CD4-positive, alpha-beta T cell (primary cell): ENCODE data around the gene SLC44A5. TPM values are rescaled to one million over a fixed set of nuclear protein-coding genes. Genes with fewer than 3 reads are reported as not detected.
"Not testable (repeated sequence)": the region's sequence is repeated elsewhere in the genome, so short reads cannot be mapped to it uniquely, and the experiment has no call there.

Experiments used
- ATAC-seq: fragments of 200-7000 bp; cut with Tn5 transposase; one replicate; pipeline ENCODE4 v1.10.0; 2022; ENCODE audit warnings: mild to moderate bottlenecking; ENCODE audit not compliant: poor library complexity
- CTCF ChIA-PET: fragments of 350-600 bp; sonication (Branson Sonifier 250); formaldehyde crosslinking; loops from one replicate; lab custom pipeline; 2021; ENCODE audit warnings: antibody characterized with exemption, inconsistent platforms; lab: Charles Lee
- POLR2A ChIA-PET: fragments of 350-600 bp; sonication (Branson Sonifier 250); formaldehyde crosslinking; loops from one replicate; lab custom pipeline; 2021; ENCODE audit warnings: antibody characterized with exemption, inconsistent platforms; lab: Charles Lee
- DNase-seq, 14 experiments: peaks; one replicate each; pipeline ENCODE4 v3.0.0-alpha.2; 2013 to 2020; ENCODE audit warnings: mixed read lengths in 2 of 14
- H3K27ac ChIP-seq, 2 donors: one replicate each; pipeline versions ENCODE4 v1.5.1 to v1.7.0; 2013; ENCODE audit warnings: low read length in 2 of 2, low read depth in 1 of 2, mild to moderate bottlenecking in 1 of 2
- H3K27me3 ChIP-seq, 2 experiments: 1 replicate in 1 of 2; 2 replicates in 1 of 2; pipeline versions ENCODE4 v1.6.1 to v1.7.0; 2013; ENCODE audit warnings: low read length in 2 of 2, control low read depth in 1 of 2, mild to moderate bottlenecking in 1 of 2, moderate library complexity in 1 of 2; ENCODE audit not compliant: insufficient read depth in 2 of 2, control insufficient read depth in 1 of 2
- H3K36me3 ChIP-seq: one replicate; pipeline ENCODE4 v1.6.1; 2013; ENCODE audit warnings: low read length, control low read depth; ENCODE audit not compliant: insufficient read depth
- H3K4me1 ChIP-seq: one replicate; pipeline ENCODE4 v1.6.1; 2013; ENCODE audit warnings: low read length, control low read depth; ENCODE audit not compliant: insufficient read depth
- H3K4me3 ChIP-seq: one replicate; pipeline ENCODE4 v1.5.1; 2013; ENCODE audit warnings: mild to moderate bottlenecking, low read length, moderate library complexity
- H3K9me3 ChIP-seq, 2 experiments: 1 replicate in 1 of 2; 2 replicates in 1 of 2; pipeline versions ENCODE4 v1.6.1 to v1.7.0; 2013; ENCODE audit warnings: low read length in 2 of 2, mild to moderate bottlenecking in 2 of 2, control low read depth in 1 of 2, moderate library complexity in 1 of 2; ENCODE audit not compliant: control insufficient read depth in 1 of 2, insufficient read depth in 1 of 2
- H3K27ac Mint-ChIP-seq: one replicate; pipeline ENCODE4 v1.8.0; 2020; ENCODE audit warnings: mixed read lengths
- H3K27me3 Mint-ChIP-seq: one replicate; pipeline ENCODE4 v1.8.0; 2021; ENCODE audit warnings: mixed read lengths
- H3K36me3 Mint-ChIP-seq: one replicate; pipeline ENCODE4 v1.8.0; 2021; ENCODE audit warnings: low read depth, mixed read lengths
- H3K4me1 Mint-ChIP-seq: one replicate; pipeline ENCODE4 v1.8.0; 2021; ENCODE audit warnings: low read depth, mixed read lengths
- H3K4me3 Mint-ChIP-seq: one replicate; pipeline ENCODE4 v1.8.0; 2020; ENCODE audit warnings: mild to moderate bottlenecking, mixed read lengths
- H3K9me3 Mint-ChIP-seq: one replicate; pipeline ENCODE4 v1.8.0; 2020; ENCODE audit warnings: mixed read lengths
- intact Hi-C, 2 experiments: fragments of 100-400 bp; cut with DNase I in 1 of 2; cut with micrococcal nuclease in 1 of 2; formaldehyde crosslinking; loops; one replicate each; pipeline versions ENCODE4 v1.15.1 to v1.9.0; 2023 to 2025; cut with DNase I, micrococcal nuclease
- total RNA-seq, 174 experiments: library from RNA in 2 of 174; stranded (reverse) in 2 of 174; gene quantifications; one replicate each; pipeline ENCODE4 v1.2.3 and lab custom pipeline; 2021 to 2026
- TF ChIP-seq, protein P1 (sequence below): fragments of 200-600 bp; IDR thresholded peaks from one replicate; pipeline ENCODE4 v1.8.0; 2022; ENCODE audit warnings: antibody characterized with exemption, mild to moderate bottlenecking

Gene SLC44A5
- total RNA-seq, 2 experiments from 2014 or later = not detected

DNA sequence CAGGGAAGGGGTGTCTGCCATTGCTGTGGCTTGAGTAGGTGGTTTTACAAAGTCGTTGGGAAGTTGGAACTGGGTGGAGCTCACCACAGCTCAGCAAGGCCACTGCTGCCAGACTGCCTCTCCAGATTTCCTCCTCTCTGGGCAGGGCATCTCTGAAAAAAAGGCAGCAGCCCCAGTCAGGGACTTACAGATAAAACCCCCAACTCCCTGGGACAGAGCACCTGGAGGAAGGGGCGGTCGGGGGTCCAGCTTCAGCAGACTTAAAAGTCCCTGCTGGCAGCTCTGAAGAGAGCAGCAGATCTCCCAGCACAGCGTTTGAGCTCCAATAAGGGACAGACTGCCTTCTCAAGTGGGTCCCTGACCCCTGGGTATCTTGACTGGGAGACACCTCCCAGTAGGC, 352.6 kb downstream of the SLC44A5 start:
- ChIA-PET CTCF (no interaction called here), POLR2A (interaction anchor here (0.7 kb wide), 1 partner anchor 14 kb away, joined by 3 read pairs; no protein-coding TSS in a partner anchor)
- no peaks in the 10 kb centered on the region for H3K9me3 Mint-ChIP-seq
- H3K36me3 ChIP-seq = no peaks in the 10 kb centered on the region
- H3K9me3 ChIP-seq = peaks cover 0 to 9% of the 10 kb centered on the region in 2 experiments
- H3K27ac ChIP-seq = no peak overlapping the region
- no peak overlapping the region for H3K4me3 ChIP-seq
- no peaks in the 10 kb centered on the region for H3K27me3 ChIP-seq
- H3K27ac Mint-ChIP-seq = no peak overlapping the region
- H3K4me1 Mint-ChIP-seq = no peaks in the 10 kb centered on the region
- H3K36me3 Mint-ChIP-seq = no peaks in the 10 kb centered on the region
- no peaks in the 10 kb centered on the region for H3K4me1 ChIP-seq
- intact Hi-C loops = no loop called here
- no peak for DNase-seq
- TF ChIP-seq, protein P1, sequence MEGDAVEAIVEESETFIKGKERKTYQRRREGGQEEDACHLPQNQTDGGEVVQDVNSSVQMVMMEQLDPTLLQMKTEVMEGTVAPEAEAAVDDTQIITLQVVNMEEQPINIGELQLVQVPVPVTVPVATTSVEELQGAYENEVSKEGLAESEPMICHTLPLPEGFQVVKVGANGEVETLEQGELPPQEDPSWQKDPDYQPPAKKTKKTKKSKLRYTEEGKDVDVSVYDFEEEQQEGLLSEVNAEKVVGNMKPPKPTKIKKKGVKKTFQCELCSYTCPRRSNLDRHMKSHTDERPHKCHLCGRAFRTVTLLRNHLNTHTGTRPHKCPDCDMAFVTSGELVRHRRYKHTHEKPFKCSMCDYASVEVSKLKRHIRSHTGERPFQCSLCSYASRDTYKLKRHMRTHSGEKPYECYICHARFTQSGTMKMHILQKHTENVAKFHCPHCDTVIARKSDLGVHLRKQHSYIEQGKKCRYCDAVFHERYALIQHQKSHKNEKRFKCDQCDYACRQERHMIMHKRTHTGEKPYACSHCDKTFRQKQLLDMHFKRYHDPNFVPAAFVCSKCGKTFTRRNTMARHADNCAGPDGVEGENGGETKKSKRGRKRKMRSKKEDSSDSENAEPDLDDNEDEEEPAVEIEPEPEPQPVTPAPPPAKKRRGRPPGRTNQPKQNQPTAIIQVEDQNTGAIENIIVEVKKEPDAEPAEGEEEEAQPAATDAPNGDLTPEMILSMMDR = no peak
- ATAC-seq = no peak
- no peak overlapping the region for H3K4me3 Mint-ChIP-seq
- H3K27me3 Mint-ChIP-seq = peaks cover 4% of the 10 kb centered on the region

DNA sequence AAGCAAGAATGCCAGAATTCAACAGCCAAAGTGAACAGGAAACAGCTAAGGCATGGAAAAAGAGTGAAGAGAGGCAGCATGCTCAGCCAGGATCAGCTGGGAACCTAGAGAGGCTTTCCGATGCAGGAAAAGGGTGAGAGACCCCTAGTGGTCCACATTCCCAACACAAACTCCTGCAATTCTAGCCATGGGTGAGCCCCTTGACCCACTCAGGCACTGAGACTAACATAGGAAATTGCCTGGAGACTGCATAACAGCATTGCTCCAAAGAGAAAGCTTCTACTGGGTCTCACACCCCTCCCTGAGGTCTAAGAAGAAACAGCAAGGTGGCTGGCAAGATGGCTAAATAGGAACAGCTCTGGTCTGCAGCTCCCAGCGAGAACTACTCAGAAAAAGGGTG, 353.5 kb downstream of the SLC44A5 start:
- no peaks in the 10 kb centered on the region for H3K36me3 Mint-ChIP-seq
- H3K4me1 Mint-ChIP-seq = no peaks in the 10 kb centered on the region
- no peak overlapping the region for H3K4me3 Mint-ChIP-seq
- DNase-seq = no peak
- Histone ChIP-seq H3K36me3 (no peaks in the 10 kb centered on the region), H3K27me3 (no peaks in the 10 kb centered on the region), H3K4me3 (no peak overlapping the region), H3K27ac (no peak overlapping the region), H3K4me1 (no peaks in the 10 kb centered on the region), H3K9me3 (peaks cover 0 to 9% of the 10 kb centered on the region in 2 experiments)
- no peak for ATAC-seq
- CTCF ChIA-PET = no interaction called here
- H3K27me3 Mint-ChIP-seq = peaks cover 4% of the 10 kb centered on the region
- POLR2A ChIA-PET = no interaction called here
- TF ChIP-seq, protein P1 = no peak
- H3K27ac Mint-ChIP-seq = no peak overlapping the region
- intact Hi-C loops = no loop called here
- no peaks in the 10 kb centered on the region for H3K9me3 Mint-ChIP-seq

DNA sequence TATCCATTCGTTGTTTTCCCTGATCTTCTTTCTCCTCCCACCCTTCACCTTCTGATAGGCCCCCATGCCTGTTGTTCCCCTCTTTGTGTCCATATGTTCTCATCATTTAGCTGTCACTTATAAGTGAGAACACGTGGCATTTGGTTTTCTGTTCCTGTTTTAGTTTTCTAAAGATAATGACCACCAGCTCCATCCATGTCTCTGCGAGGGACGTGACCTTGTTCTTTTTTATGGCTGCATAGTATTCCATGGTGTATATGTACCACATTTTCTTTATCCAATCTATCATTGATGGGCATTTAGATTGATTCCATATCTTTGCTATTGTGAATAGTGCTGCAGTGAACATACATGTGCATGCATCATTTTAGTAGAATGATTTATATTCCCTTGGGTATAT, 360.8 kb downstream of the SLC44A5 start:
- H3K4me3 Mint-ChIP-seq, ATAC-seq, CTCF ChIA-PET, DNase-seq, H3K27ac Mint-ChIP-seq, H3K4me1 ChIP-seq, H3K27me3 Mint-ChIP-seq, H3K4me1 Mint-ChIP-seq, H3K36me3 ChIP-seq, intact Hi-C loops, POLR2A ChIA-PET, H3K27ac ChIP-seq, H3K9me3 Mint-ChIP-seq, H3K36me3 Mint-ChIP-seq, H3K9me3 ChIP-seq, H3K4me3 ChIP-seq, H3K27me3 ChIP-seq: not testable (repeated sequence)

DNA sequence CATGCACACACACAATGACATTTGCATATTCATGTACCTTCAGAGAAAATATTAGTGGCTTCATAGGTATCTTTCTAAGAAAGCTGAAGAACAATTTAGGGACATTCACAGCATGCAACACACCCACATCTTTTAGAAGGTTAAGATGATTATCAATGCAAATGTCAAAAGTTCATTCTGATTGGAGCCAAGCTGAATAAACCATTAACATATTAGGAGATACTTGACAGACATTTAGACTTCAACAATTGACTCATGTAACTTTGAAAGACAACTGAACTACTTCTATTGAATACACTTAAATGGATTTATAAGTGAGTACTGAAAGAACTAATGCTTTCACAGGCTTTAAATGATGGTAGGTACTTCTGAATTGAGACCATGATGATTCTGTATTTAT, 365.7 kb downstream of the SLC44A5 start:
- no peaks in the 10 kb centered on the region for H3K36me3 Mint-ChIP-seq
- no peak overlapping the region for H3K27ac ChIP-seq
- DNase-seq (no peak), ATAC-seq (no peak)
- no peak overlapping the region for H3K4me3 Mint-ChIP-seq
- H3K36me3 ChIP-seq = no peaks in the 10 kb centered on the region
- H3K9me3 Mint-ChIP-seq = no peaks in the 10 kb centered on the region
- POLR2A ChIA-PET = no interaction called here
- H3K27ac Mint-ChIP-seq = no peak overlapping the region
- H3K4me1 ChIP-seq = no peaks in the 10 kb centered on the region
- H3K4me1 Mint-ChIP-seq = no peaks in the 10 kb centered on the region
- TF ChIP-seq, protein P1 = no peak
- no peaks in the 10 kb centered on the region for H3K9me3 ChIP-seq
- H3K27me3 ChIP-seq = no peaks in the 10 kb centered on the region
- intact Hi-C loops = no loop called here
- CTCF ChIA-PET = no interaction called here
- no peaks in the 10 kb centered on the region for H3K27me3 Mint-ChIP-seq
- no peak overlapping the region for H3K4me3 ChIP-seq
